Brain microvascular endothelial cell (primary cell): Measurements from ENCODE around the gene LHFPL5.

Source experiments
- DNase-seq: peaks from one replicate; pipeline ENCODE4 v3.0.0-alpha.2; 2020
- H3K27ac ChIP-seq: fragments of 250-450 bp; sonication (Bioruptor Pico); 2 replicates; pipeline ENCODE4 v1.5.1; 2020; ENCODE audit warnings: mild to moderate bottlenecking, moderate library complexity
- H3K27me3 ChIP-seq: fragments of 250-450 bp; sonication (Bioruptor Pico); replicated peaks from 2 replicates; pipeline ENCODE4 v1.5.1; 2020; ENCODE audit warnings: mild to moderate bottlenecking
- H3K36me3 ChIP-seq: fragments of 250-450 bp; sonication (Bioruptor Pico); replicated peaks from 2 replicates; pipeline ENCODE4 v1.5.1; 2020; ENCODE audit warnings: mild to moderate bottlenecking
- H3K4me3 ChIP-seq: 2 replicates; pipeline ENCODE4 v1.5.1; 2011; ENCODE audit warnings: low read depth, mild to moderate bottlenecking, control low read depth, low read length, moderate library complexity
- in situ Hi-C: cut with HindIII; loops from 2 replicates; pipeline ENCODE4 v1.10.0; 2017; ENCODE audit warnings: low sequenced_read_pairs, low pct_ligation_motif_present
- TF ChIP-seq, protein P1 (sequence below): IDR thresholded peaks from 2 replicates; pipeline ENCODE4 v1.5.1; 2011; ENCODE audit warnings: low read depth, mild to moderate bottlenecking, moderate library complexity, low read length, control low read depth, inconsistent platforms; ENCODE audit errors: missing control alignments

The LHFPL5 gene

DNA sequence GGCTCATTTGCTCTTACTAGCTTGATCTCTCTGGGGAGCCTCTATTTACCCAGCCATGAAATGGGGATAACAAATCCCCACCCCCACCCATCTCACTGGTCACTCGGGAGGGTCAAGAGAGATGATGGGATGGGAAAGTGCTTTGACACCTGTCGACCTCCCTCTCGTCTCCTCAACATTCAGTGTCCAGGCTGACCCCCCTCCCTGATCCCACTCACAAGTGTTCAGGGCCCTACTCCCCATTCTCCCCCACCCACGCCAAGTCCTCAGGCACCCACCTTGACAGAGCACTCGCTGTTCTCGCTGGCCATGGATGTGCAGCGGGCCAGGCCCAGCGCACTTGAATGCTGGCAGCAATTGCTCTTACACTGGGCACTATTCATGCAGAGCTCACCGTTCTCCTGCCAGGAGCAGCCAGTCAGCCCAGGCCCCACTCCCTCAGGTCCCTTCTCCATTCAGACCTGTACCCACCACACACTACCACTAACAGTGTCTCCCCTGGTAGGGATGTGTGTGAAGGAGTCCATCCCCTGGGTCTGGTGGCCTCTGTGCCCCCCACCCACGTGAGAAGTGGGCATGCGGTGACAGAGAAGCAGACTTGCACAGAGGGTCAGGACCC is 9.6 kb upstream of the LHFPL5 start:
- H3K36me3 ChIP-seq, result no peaks in the 10 kb centered on the region
- TF ChIP-seq, protein P1, sequence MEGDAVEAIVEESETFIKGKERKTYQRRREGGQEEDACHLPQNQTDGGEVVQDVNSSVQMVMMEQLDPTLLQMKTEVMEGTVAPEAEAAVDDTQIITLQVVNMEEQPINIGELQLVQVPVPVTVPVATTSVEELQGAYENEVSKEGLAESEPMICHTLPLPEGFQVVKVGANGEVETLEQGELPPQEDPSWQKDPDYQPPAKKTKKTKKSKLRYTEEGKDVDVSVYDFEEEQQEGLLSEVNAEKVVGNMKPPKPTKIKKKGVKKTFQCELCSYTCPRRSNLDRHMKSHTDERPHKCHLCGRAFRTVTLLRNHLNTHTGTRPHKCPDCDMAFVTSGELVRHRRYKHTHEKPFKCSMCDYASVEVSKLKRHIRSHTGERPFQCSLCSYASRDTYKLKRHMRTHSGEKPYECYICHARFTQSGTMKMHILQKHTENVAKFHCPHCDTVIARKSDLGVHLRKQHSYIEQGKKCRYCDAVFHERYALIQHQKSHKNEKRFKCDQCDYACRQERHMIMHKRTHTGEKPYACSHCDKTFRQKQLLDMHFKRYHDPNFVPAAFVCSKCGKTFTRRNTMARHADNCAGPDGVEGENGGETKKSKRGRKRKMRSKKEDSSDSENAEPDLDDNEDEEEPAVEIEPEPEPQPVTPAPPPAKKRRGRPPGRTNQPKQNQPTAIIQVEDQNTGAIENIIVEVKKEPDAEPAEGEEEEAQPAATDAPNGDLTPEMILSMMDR, result no peak
- in situ Hi-C loops, result no loop called here
- peaks cover 8% of the 10 kb centered on the region for H3K27me3 ChIP-seq
- DNase-seq, result no peak
- H3K27ac ChIP-seq, result no peak overlapping the region
- H3K4me3 ChIP-seq, result no peak overlapping the region

DNA sequence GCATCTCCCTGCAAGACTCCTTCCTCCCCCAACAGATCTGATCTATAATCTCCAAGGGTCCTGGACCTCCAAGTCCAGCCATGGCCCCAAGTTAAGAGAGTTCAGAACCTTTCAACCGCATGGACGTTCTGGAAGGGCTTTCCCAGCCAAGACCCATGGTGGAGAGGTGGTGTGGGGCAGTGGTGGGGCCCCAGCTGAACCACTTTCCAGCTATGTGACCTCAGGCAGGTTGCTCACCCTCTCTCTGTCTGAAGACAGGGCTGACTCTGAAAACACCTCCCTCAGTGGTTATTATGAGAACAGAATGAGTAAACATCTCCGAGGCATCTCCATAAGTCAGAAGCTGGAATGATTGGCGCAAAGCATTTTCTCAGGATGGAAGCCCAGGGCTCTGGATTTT is 8.9 kb upstream of the LHFPL5 start:
- H3K4me3 ChIP-seq, result no peak overlapping the region
- H3K27ac ChIP-seq, result no peak overlapping the region
- in situ Hi-C loops, result no loop called here
- TF ChIP-seq, protein P1, result no peak
- H3K27me3 ChIP-seq, result peaks cover 8% of the 10 kb centered on the region
- no peak for DNase-seq
- no peaks in the 10 kb centered on the region for H3K36me3 ChIP-seq

DNA sequence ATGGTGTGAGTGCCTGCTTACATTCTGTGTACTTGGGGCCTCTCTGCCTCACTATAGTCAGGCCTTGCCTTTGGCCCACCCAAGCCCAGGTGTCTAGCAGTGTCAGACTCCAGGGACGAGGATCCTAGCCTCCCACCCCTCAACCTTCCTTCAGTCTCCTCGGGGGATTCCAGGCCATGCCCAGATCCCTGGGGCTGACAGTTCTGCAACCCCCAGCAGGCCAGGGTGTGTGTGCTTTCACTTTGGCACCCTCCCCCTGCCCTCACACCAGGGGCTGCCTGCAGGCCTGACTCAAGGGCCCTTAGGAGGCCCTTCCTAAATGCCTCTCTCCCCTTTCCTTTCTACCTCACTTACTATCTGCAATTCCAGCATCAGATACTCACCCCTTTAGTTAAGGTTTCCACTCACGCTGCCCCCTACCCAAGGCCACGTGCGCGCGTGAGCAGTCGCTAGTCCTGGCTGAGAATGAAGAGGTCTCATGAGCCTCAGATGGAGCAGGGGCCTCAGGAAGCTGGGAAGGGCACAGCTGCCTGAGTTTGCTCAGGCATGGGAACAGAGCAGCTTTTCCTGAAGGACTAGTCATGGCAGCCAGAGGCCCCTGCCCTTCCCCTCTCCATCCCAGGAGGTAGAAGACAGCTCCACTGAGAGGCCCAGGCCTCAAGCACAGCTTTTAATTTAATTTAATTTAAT is 7.2 kb upstream of the LHFPL5 start:
- in situ Hi-C loops, result no loop called here
- TF ChIP-seq, protein P1, result no peak
- Histone ChIP-seq H3K27me3 (peaks cover 5% of the 10 kb centered on the region), H3K36me3 (no peaks in the 10 kb centered on the region), H3K4me3 (no peak overlapping the region), H3K27ac (no peak overlapping the region)
- no peak for DNase-seq

DNA sequence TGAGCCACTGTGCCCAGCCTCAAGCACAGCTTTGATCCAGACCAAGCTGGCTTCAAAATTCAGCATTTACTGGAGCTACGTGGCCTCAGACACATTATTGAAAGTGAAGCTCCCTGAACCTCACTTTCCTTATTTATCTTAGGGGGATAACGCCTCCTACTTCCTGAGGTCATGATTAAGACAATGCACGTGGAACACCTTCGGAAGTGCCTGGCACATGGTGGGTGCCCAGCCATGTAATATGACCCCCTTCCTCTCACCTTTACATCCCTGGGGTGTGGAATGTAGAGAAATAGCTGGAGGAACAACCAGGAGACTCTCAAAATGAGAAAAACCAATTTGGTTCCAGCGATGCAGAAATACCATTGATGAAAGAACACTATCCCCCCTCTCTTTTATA is 6.4 kb upstream of the LHFPL5 start:
- in situ Hi-C loops, result no loop called here
- TF ChIP-seq, protein P1, result no peak
- H3K36me3 ChIP-seq, result no peaks in the 10 kb centered on the region
- H3K27me3 ChIP-seq, result peaks cover 5% of the 10 kb centered on the region
- no peak for DNase-seq
- H3K4me3 ChIP-seq, result no peak overlapping the region
- no peak overlapping the region for H3K27ac ChIP-seq

DNA sequence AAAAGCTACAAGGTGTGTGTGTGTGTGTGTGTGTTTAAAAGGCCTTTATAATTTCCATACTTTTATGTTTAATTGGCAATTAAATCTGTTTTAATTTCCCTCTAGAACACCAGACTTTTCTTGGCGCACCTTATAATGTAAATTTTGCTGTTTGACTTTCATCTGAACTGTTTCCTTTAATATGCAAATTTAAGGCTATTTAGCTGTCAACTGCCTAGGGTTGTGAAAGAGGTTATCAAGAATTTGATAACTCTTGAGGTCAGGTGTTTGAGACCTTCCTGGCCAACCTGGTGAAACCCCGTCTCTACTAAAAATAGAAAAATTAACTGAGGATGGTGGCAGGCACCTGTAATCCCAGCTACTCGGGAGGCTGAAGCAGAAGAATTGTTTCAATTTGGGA is 4.0 kb upstream of the LHFPL5 start:
- DNase-seq, result no peak
- no peak overlapping the region for H3K27ac ChIP-seq
- no peaks in the 10 kb centered on the region for H3K36me3 ChIP-seq
- H3K27me3 ChIP-seq, result peaks cover 5% of the 10 kb centered on the region
- in situ Hi-C loops, result no loop called here
- no peak overlapping the region for H3K4me3 ChIP-seq
- TF ChIP-seq, protein P1, result no peak
